NOMO-1 treated with DMSO at 0.1 percent for 48 hours (cell line): Measurements from ENCODE around the gene SHC1.

Source experiments
- DNase-seq: peaks from one replicate; lab custom pipeline; 2025; ENCODE audit not compliant: unreplicated experiment; lab: John Stamatoyannopoulos, UW

SHC1 gene, protein sequence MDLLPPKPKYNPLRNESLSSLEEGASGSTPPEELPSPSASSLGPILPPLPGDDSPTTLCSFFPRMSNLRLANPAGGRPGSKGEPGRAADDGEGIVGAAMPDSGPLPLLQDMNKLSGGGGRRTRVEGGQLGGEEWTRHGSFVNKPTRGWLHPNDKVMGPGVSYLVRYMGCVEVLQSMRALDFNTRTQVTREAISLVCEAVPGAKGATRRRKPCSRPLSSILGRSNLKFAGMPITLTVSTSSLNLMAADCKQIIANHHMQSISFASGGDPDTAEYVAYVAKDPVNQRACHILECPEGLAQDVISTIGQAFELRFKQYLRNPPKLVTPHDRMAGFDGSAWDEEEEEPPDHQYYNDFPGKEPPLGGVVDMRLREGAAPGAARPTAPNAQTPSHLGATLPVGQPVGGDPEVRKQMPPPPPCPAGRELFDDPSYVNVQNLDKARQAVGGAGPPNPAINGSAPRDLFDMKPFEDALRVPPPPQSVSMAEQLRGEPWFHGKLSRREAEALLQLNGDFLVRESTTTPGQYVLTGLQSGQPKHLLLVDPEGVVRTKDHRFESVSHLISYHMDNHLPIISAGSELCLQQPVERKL

DNA sequence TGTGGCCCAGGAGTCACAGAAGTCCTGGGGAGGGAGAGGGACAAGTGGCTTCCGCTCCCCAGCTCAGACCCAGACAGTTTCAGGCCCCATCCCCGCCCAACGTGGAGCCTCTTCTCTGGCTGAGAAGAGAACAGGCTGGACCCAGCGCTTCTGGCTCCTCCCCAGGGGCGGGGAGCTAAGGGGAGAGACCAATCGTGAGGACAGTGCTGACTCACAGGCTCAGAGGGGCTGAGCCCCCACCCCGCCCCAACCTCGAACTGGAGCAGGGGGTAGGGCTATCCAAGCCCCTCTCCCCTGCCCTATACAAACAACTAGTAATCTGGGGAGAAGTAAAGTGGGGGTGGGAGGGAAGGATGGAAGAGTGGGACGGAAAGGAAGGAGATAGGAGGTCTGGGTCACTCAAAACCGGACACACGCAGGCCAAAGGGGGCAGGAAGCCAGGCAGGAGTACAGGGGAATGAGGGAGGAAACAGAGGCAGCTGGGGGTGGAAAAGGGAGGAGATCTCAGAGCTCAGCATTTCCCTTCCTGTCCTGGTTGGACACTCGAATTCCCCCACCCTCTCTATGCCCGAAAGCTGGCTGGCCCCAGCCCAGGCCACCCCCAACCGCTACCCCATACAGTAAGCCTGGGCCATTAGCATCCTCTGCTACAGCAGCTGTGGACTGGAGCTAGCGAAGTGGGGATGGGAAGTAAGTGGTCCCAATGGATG, at the start of gene SHC1:
Gene SHC1 (minus strand): TSS at position 117 of the 710 bp plus-strand sequence. CDS start 221 bp downstream, outside the sequence.
- no peak for DNase-seq

DNA sequence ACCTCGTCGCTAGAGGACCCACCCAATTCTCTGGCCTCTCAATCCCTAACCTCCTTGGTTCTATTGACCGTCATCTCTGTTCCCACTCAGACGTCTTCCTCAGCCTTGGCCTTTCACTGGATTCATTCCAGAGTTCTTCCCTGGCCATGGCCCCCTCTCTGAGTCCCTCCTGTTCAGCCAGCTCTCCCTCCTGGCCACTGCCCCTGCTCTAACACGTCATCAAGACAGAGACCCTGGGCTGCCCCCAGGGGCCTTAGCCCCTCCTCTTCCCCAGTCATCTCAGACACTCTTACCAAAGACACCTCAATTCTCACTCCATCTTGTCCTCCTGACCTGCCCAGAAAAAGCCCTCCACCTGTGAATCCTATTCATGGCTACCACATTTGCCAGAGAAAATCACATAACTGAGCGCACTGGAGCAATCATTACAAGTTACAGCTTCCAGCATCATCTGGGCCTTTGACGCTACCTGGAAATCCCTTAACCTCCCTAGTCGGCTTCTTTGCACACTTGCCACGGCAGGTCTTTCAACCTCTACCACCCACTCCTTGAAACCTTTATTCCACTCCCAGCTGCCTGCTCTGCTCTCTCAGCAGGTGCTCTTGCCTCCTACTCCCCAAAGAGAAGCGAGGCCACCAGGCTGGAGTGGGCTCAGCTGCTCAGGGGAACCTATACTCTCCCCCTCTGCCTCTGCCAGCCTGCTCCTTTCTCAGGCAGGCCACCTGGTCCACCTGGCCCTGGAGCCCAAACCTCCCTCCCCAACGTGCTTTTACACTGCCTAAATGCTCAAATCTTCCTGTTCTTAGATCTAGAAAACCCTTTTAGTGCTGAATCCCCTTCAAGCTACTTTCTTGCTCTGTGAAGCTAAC, 49.1 kb upstream of the SHC1 start:
- DNase-seq, result no peak

GRCh38 chr1:155018617-155019348, 48.2 kb upstream of the SHC1 start:
- no peak for DNase-seq

DNA sequence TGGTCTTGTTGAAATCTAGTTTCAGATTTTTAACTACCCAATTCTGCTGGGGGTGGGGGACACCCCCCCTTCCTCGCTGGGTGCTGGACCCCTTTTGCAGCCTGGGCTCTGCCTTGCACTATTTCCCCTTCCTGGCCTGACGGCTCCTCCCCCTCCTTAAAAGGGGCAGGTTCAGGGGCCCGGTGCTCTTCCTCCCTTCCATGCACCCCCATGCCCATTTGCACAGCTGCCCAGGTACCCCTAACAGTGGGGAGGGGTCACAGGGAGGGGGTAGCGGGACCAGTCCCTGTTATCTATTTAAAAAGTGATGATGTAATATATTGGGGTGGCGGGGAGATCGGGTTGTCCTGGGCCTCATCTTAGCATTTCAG, 47.4 kb upstream of the SHC1 start:
- no peak for DNase-seq

- DNase-seq, result peak; percentile 84
Observed at GRCh38 chr1:155017041-155017945, 46.7 kb upstream of the SHC1 start.

DNA sequence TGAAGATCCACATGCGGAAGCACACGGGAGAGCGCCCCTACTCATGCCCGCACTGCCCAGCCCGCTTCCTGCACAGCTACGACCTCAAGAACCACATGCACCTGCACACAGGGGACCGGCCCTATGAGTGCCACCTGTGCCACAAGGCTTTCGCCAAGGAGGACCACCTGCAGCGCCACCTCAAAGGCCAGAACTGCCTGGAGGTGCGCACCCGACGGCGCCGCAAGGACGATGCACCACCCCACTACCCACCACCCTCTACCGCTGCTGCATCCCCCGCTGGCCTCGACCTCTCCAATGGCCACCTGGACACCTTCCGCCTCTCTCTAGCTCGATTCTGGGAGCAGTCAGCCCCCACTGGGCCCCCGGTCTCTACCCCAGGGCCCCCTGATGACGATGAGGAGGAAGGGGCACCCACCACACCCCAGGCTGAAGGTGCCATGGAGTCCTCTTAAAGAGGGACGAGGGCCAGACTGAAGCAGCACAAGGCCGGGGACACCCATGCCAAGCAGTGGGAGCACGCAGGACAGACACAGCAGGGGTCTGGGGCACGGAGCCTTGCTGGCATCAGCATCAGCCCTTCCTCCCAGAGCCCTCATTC, 45.8 kb upstream of the SHC1 start:
- no peak for DNase-seq

GRCh38 chr1:155015527-155016230, 45.1 kb upstream of the SHC1 start:
- DNase-seq, result no peak

DNA sequence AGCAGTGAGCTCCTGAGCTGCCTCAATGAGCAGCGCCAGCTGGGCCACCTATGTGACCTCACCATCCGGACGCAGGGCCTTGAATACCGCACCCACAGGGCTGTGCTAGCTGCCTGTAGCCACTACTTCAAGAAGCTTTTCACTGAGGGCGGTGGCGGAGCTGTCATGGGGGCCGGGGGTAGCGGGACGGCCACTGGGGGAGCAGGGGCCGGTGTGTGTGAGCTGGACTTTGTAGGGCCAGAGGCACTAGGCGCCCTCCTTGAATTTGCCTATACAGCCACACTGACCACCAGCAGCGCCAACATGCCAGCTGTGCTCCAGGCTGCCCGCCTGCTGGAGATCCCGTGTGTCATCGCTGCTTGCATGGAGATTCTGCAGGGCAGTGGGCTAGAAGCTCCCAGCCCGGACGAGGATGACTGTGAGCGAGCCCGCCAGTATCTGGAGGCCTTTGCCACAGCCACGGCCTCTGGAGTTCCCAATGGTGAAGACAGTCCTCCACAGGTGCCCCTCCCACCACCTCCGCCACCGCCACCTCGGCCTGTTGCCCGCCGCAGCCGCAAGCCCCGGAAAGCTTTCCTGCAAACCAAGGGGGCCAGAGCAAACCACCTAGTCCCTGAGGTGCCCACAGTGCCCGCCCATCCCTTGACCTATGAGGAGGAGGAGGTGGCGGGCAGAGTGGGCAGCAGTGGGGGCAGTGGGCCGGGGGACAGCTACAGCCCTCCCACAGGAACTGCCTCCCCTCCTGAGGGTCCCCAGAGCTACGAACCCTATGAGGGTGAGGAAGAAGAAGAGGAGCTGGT, 44.4 kb upstream of the SHC1 start:
- DNase-seq, result no peak

- DNase-seq, result no peak
Observed at GRCh38 chr1:155013632-155014031, 43.1 kb upstream of the SHC1 start.

DNA sequence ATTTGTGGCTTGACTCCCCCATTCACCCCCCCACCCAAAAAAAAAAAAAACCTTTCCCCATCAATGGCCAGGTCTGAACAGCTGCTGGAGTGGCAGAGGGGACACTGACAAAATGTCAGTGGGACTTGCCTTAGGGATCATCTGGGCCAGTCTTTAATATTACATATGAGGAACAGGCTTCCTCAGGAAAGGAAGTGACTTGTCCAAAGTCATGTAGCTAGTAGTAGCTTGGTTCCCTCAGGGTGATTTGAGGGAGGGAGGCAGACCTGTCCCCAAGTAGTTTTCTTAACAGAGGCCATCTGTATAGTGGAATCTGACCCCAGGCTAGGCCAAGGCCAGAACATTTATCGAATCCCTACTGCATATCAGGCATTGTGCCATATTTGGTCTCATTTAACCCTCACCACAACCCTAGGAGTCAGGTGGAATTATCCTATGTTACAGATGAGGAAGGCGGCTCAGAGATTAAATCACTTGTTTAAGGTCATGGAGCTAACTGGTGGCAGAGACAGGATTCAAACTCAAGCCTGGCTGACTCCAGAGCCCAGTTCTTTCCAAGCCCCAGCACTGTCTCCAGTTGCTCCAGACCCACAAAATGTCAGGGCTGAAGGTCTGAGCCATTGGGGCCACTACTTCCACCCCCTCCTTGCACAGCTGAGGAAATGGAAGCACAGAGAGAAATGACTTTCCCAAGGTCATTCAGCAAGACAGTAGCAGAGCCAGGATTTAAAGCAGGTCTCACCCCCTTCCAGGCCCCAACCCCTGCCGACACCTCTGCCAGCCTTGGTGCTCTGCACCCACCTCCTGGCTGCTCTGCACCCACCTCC, 42.4 kb upstream of the SHC1 start:
- DNase-seq, result no peak

- DNase-seq, result no peak
Observed at GRCh38 chr1:155012026-155012546, 41.5 kb upstream of the SHC1 start.

GRCh38 chr1:155011437-155012025, 41.0 kb upstream of the SHC1 start:
- DNase-seq, result no peak

DNA sequence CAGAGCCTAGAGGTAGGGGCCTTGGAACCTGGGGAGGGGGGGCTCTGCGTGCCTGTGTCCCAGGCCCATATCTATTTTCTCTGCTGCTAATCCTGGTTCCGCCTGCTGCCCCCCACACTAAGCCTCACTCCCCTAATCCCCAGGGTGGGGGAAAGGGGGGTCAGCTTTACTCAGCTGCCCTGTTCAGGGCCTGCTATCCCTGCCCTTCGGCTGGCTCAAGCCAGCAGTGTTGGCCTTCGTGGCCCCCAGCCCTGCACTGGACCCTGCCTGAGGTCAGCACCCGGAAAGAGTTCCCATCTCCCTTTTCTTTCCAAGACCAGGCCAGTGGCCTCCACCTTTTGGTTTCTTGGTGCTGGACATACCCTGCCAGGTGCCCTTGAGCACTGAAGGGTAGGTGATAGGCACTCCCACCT, 40.5 kb upstream of the SHC1 start:
- DNase-seq, result no peak

- no peak for DNase-seq
Observed at GRCh38 chr1:155010211-155010918, 39.8 kb upstream of the SHC1 start.

DNA sequence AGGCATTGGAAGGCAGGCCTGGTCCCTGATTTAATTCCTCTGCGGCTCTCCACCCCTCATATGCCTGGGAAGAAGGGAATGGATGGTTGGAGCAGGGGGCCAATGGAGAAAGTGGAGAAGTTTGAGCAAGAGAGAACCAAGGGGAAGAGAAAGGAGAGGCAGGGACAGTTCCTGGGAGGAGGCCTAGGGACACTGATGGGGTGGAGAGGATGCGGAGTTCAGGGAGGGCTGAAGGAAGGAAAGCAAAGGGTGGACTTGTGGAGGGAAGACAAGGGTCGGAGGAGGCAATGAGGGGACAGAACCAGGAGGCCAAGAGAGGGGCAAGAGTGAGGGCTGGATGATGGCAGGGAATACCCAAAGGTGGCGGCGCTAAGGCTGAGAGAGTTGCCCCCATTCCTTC, 39.2 kb upstream of the SHC1 start:
- DNase-seq, result no peak
